GM11168 (cell line): ENCODE measurements around the gene FAM114A2.

Experiments used
- in situ Hi-C: fragments of 300-500 bp; cut with MboI; formaldehyde crosslinking; loops from one replicate; pipeline ENCODE4 v1.12.0; 2022; ENCODE audit warnings: low sequenced_read_pairs; ENCODE audit not compliant: unreplicated experiment

The FAM114A2 gene

DNA sequence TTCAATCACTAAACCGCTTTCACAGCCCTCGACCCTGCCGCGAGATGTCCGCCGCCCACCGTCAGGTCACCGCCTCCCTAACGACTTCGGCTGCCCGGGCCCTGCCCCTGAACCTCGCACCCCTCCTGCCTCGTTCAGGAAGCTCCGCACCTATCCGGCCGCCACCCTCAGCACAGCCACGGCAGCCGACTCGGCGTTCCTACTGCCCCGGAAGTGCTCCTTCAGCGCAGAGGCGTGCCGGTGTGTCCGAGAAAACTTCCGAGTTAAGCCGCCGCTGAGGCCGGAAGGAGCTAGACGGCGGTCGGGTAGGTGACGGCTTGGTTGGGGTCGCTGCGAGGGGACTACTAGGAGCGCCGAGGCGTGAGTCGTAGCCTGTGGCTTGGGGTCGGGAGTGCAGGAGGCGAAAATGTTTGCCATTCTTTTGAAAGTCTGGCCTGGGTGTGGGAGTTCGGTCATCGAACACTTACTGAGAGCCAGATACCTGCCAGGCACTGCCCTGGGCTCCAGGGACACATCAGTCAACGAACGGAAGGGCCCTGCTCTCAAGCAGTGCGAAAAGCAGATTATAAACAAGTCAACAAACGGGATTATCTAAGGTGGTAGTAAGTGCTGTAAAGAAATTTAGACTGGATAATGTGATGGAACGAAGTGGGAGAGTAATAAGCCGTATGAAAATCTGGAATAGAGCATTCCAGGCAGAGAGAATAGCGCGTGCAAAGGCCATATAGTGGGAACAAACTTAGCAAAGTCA, at the start of gene FAM114A2, which contains the start of gene MFAP3:
Gene FAM114A2, minus strand, starts transcription at position 204 of the 751 bp plus-strand sequence. CDS start 3,957 bp downstream, outside the sequence.
Gene MFAP3, plus strand, starts transcription at position 261 of the 751 bp plus-strand sequence. CDS start 10,756 bp downstream, outside the sequence.
- in situ Hi-C loops = no loop called here

DNA sequence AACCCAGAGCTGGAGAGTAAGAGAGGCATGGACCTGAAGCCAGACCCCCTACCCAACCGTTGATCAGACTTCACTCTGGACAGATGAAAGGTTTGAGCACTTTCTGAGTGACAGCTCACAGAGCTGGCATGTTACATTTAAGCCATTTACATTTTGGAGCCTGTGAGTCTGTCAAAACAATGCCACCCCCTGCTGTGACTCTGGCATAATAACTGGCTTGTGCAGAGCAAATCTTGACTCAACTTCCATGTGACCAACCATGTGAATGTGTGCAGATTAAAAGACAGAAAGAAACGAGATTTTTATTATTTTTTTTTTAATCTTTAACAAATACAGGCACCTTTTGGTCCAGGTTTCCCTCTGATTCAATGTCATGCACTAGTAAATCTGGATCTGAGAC, 48.5 kb upstream of the FAM114A2 start:
- in situ Hi-C loops = no loop called here

DNA sequence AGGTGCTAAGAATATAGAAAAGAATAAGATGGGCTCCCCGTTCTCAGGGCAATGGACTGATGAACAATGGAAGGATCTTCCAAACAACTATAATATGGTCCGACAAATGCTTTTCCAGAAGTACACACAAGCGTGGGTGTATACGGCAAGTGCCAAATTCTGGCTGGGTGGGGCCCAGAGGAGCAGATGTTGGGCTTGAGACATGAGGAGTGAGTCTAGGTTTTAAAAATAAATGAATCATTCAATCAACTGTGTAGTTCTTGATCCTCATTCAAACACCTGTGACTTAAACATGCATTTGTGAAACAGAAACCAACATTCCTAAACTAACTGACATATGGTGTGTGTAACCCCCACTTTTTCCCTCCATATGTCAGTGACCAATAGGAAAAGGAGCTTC, 47.9 kb upstream of the FAM114A2 start:
- in situ Hi-C loops = no loop called here

DNA sequence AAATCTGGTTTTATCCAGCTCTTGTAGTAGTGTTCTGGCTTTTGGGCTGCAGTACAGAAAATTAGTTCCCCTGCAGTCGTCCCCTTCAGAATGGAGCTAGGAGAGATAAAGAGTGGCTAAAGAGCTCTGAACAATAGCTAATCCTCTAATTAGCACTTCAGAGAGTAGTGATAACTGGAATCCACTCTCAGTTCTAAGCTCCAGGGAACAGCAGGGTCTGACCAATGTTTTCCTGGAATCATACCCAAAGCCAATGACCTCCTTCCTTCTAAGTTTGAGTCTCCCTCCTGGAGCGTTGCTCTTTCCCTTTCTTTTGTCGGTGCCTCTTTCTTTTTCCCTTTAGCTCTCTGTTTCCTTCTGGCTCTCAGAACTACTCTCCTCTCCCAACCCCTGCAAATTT, 47.4 kb upstream of the FAM114A2 start:
- in situ Hi-C loops = no loop called here

DNA sequence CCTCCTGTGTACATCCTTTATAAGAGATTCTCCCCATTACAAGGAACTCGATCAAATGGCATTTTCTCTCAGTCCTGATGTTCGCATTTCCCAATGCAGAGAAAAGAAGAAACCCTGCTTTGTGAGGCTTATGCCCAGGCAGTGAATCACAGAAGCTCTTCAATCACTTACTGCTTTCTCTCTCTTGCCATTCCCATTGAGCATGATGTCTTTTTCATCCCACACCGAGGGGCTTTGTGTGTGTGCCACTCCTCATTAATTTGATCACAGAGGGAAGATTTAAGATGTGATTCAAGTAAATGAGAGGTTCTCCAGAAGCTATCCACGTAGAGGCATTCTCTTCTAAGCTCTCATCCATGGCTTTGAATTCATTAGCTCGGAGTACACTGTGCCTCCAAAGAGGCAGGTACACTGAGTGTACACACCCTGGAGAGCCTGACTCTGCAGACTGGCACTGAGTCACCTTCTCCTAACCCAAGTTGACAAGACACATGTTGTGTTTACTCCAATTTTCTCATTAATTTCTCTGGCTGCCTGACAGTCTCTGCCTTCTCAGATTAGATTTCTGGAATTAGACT, 45.4 kb upstream of the FAM114A2 start:
- in situ Hi-C loops = no loop called here

DNA sequence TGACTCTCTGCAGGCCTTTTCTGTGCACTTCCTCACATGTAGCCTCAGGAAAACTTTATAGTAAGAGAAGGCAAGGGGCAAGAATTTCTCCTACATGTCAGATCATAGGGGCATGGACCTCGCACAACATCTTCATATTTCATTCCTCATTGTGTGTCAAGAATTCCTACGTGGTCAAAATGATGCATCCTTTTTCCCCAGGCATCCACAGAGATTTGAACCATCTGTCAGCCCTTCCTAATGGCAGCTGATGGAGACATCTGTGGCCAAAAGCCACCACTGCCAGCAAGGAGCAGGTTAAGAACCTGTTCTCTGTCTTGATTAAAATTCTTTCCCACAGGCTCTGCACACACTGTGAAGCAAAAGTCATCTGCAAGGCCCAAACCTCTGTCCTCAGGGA, 42.5 kb upstream of the FAM114A2 start:
- in situ Hi-C loops = no loop called here

DNA sequence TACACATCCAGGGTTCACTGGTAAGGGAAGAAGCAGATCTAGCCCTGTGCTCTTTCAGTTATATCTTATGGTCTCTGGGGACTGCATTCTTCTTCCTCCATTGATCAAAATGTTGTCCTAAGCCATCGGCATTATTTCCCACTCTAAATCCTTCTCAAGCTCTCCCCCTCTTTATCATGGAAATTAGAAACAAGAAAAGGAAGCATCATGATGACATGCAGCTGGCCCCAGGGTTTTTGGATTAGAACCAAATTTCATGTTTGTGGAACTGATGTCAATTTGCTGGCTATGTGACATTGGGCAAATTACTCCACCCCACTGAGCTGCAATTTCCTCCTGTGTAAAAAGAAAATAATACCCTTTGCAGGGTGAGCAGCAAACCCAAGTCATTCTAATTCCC, 39.6 kb upstream of the FAM114A2 start:
- in situ Hi-C loops = loop anchor here (10.0 kb wide), 1 partner anchor 327 kb away; no protein-coding TSS in a partner anchor

DNA sequence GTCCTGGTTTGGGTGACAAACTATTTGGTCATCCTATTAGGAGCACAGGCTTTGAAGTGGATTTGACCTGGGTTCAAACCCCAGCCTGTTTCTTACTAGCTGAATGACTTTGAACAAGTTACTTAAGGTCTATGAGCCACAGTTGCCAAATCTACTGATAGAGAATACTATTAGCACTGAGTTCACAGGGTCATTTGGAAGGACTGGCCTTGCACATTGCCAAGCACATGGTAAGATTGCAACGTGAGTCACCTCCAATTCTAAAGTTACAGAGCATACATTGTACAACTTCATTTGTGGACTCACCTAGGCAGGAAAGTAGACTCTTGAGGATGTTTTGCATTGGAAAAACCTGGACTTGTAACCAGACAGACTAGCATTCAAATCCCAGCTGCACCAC, 39.0 kb upstream of the FAM114A2 start:
- in situ Hi-C loops = loop anchor here (10.0 kb wide), 1 partner anchor 327 kb away; no protein-coding TSS in a partner anchor

DNA sequence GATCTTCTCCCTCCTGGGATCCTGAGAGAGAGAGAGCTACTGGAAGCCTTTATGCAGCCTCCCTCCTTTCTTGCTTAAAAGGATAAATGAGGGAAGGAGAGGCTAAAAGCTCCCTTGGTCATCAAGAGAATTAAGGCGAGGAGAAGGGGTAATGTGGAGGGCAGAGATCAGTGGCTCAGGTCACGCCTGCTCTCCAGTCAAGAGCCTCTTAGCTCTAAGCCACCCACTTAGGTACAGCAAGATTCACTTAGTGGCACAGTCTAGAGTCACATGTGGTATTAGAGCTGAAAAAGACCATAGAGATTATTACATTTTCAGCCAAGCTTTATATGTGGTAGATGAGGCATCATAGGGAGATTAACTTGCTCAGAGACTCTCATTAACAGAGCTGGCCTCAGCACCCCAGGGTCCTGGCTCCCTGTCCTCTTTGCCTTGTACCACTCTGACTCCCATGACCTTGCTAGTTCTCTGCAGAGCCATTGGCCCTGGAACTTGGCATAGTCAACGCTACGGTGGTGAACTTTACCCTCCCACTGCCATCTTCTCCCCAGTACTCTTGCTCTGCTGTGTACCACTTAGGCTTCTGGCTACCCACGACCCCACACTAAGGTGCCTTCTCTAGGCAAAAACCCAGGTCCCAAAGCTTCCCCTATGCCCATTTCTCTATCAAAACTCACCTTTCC, 37.7 kb upstream of the FAM114A2 start:
- in situ Hi-C loops = loop anchor here (10.0 kb wide), 1 partner anchor 328 kb away; no protein-coding TSS in a partner anchor

DNA sequence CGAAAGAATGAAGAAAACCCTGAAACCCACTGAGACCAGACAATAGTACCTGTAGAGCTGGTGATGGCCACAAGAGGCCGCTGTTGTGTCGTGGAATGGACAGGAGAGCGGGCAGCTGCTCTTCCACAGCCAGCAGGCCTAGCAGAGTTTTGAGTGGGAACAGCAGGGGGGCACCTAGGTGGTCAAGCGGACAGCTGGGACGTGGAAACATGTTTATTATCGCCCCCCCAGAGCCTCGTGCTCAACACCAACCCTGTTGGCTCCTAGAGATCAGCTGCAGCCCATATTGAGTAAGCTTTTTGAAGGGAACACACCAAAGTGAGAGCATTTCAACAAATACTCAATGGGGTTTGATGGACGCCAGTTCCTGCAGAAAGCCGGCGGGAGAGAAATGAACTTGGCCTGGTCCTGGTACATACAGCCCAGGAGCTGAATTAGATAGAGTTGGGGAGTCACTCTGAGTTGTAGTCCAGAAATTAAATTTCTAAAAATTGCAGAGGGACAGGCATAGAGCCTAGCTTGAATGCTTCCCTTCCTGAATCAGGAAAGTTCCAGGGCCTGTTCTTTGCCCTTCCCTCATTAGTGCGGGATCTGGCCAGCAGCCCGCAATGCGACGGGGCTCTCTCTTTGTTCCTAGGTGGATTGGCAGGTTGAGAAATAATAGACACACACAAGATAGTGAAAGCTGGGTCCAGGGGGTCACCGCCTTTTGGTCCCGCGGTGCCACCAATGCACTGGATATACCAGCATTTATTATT, 33.9 kb upstream of the FAM114A2 start:
- in situ Hi-C loops = loop anchor here (10.0 to 25.0 kb wide), 2 partner anchors 332 to 540 kb away; no protein-coding TSS in a partner anchor

DNA sequence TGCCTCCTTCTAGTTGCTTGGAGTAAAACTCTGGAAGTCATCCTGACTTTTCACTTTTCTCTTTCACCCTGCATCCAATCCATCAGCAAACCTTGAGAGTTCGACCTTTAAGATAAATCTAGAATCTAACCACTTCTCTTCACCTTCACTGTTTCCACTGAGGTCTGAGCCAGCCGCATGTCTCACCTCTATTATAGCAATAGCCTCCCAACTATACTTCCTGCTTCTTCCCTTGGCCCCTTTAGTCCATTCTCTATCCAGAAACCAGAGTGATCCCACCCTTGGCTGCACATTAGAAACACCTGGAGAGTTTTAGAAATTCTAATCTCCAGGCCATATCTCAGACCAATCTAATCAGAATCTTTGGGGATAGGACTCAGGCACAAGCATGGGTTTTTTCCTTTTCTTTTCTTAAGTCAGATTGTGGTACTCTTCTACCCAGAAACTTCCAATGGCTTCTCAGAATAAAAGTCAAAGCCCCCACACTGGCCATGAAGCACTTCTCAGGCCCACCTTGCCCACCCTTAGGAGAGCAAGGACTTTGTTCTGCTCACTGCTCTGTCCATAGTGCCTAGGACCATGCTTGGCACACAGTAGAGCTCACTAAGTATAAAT, 33.2 kb upstream of the FAM114A2 start:
- in situ Hi-C loops = loop anchor here (10.0 to 25.0 kb wide), 2 partner anchors 333 to 540 kb away; no protein-coding TSS in a partner anchor

DNA sequence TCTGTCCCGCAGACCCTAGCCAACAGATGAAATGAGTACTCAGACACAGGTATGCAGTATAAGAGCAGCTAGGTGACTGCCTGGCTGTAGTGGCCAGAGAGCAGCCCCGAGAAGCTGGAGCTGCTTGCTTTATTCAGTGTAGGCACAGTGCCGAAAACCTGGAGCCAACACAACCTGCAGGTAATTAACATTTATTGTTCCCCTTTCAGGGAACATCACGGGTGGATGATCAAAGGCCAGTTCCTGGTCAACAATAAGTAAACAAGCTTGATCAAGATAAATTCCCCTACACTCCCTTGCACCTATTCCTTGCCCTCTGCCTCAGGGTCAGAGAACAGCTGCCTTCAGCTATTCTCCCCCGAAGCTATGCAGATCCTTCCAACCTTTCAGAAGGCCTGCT, 31.1 kb upstream of the FAM114A2 start:
- in situ Hi-C loops = loop anchor here (10.0 to 25.0 kb wide), 3 partner anchors 115 to 542 kb away; no protein-coding TSS in a partner anchor

DNA sequence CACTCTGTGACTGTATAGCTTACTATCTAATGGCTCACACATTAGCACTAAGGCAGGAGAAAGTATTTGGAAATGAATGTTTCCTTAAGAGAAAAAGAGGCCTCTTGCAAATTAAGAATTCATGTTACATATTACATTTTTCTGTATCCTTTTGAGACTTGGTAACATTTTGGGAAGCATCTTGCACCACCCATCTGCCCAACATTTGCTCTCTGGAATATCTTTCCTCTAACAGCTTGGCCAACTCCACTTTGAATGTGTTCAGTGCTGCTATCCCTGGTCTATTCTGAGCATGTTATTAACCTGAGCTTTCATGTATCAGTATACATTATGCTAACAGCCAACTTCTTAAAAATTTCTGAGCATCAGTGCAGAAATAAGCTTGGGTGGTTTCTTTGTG, 27.3 kb upstream of the FAM114A2 start:
- in situ Hi-C loops = loop anchor here (10.0 to 25.0 kb wide), 2 partner anchors 119 to 546 kb away; no protein-coding TSS in a partner anchor

DNA sequence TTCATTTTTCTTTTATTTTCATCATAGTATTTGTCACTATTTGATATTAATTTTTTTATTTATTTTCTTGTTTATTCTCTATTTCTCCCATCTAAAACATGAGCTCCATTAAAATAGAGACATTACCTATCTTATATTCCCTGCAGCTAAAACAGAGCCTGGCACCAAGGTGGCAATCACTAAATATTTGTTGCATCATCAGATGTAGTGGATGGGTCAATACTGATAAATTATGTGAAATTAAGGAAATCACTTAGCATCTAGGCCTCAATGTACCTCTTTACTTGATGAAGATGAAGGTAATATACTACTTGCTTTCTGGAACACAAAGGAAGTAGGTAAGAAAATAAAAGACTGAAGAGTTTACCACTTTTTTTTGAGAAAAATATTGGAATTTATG, 24.7 kb upstream of the FAM114A2 start:
- in situ Hi-C loops = loop anchor here (10.0 to 25.0 kb wide), 2 partner anchors 121 to 549 kb away; no protein-coding TSS in a partner anchor

DNA sequence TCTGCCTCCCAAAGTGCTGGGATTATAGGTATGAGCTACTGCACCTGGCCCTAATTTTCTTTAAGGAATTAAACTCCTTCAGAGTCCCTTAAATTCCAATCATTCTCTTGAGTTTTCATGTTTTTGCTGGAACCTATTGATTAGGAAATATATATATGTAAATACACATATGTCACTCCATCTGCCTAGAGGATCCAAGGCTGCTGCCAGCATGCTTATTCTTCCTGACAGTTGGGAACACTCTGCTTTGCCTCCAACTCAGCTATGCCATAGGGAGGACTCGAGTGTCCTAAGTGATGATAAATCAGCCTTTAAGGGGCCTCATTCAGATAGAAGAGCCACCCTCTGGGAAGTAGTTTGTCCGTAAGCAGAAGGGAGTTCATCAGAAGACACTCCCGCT, 21.9 kb upstream of the FAM114A2 start:
- in situ Hi-C loops = loop anchor here (10.0 to 25.0 kb wide), 2 partner anchors 124 to 552 kb away; no protein-coding TSS in a partner anchor

DNA sequence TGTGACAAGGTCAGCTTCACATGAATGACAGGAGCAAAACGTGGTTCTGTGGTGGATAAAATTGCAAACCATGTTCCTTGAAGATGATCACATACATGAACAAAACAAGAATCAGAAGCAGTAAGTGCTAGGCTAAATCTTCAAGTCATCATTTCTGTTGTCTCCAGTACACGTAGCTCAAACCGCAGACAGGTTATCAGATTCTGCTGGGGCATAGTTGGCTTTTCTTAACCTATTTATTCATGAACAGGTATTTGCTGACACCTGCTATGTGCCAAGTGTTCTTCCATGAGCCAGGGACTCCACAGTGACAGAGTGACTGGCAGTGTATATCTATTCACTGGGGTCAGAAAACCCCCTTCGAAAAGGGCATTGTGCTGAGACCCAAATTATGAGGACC, 20.9 kb upstream of the FAM114A2 start:
- in situ Hi-C loops = loop anchor here (25.0 kb wide), 1 partner anchor 553 kb away; no protein-coding TSS in a partner anchor

DNA sequence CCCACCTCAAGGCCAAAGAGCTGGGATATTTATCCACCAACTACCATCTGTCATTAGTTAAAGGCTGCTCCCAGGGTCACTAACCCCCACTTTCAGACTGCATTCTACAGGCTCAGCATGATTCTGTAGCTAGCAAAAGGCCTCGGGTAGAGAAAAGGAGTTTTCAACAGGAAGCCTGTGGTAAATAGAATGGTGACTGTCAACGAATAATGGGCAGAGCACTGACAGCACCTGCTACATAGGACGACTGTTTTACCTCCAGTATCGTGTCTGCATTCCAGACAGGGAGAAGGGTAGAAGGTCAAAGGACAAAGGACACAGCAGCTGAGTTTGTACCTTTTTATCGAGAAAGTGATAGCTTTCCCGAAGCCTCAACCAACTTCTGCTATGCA, 20.3 kb upstream of the FAM114A2 start:
- in situ Hi-C loops = loop anchor here (25.0 kb wide), 1 partner anchor 553 kb away; no protein-coding TSS in a partner anchor

DNA sequence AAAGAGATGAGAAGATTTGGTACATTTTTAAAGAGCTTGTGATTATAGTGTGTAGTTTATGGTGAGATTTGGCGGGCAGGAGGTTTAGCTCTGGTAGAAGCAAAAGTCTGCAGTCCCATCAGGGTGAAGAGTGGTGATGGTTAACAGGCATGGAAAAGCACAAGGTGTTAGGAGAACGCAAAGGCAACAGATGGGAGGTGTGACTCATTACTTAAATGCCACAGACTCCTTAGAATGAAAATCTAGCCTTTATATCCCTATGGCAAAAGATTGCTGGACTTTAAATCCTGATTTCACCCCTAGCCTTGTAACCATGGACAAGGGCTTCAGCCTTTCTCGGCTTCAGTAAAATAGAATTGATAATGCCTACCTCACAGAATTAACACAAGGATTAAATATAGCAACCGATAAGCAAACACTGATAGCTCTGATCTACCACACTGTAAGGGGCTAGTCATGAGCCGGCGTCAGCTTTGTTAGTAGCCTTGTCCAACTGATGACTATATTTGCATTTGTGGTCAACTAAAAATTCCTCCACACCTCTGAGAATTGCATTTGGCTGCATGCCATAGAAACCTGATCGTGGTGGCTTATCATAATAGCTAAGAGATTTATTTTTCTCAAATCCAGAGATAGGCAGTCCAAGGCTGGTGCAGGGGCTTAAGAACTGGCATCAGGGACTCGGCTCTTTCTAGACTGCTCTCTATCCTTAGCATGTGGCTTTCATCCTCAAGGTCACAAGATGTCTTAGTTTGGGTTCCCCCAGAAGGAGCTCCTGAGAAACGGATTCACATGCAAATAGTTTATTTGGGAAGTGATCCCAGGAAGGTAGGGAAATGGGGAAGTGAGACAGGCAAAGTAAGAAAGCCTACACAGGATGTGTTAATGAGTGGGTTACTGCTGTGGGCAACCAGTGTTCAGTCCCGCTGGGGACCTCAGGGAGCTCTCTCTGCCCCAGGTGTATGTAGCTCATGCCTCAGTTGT, 19.6 kb upstream of the FAM114A2 start:
- in situ Hi-C loops = loop anchor here (25.0 kb wide), 1 partner anchor 554 kb away; no protein-coding TSS in a partner anchor
